IPS-NIHi11 (cell line): Measurements from ENCODE around the gene RABL2B.

Experiments used
- DNase-seq: peaks from one replicate; pipeline ENCODE4 v3.0.0; 2012; ENCODE audit warnings: mixed read lengths, low spot score

Gene RABL2B

GRCh38 chr22:50722048-50722701, 61.3 kb downstream of the RABL2B start:
- DNase-seq, result no peak

GRCh38 chr22:50721257-50721844, 62.1 kb downstream of the RABL2B start:
- DNase-seq, result no peak

GRCh38 chr22:50720301-50721256, 62.9 kb downstream of the RABL2B start:
- DNase-seq, result peak; percentile 72

GRCh38 chr22:50719814-50720300, 63.6 kb downstream of the RABL2B start:
- peak; percentile 54 for DNase-seq

GRCh38 chr22:50718352-50718709, 65.1 kb downstream of the RABL2B start:
- no peak for DNase-seq

- no peak for DNase-seq
These were observed 65.6 kb downstream of the RABL2B start for GRCh38 chr22:50717709-50718351.
